Breast epithelium (tissue), 3 donors: Measurements from ENCODE around the gene PSEN2.

Experiments
- CTCF ChIP-seq, 3 donors: fragments of 450-650 bp; IDR thresholded peaks; one replicate each; pipeline ENCODE4 v1.5.1; 2016 to 2017; ENCODE audit warnings: antibody characterized with exemption in 3 of 3, mild to moderate bottlenecking in 3 of 3, moderate library complexity in 3 of 3
- POLR2AphosphoS5 ChIP-seq, 3 donors: sonication (generic); formaldehyde crosslinking; IDR thresholded peaks; one replicate each; pipeline ENCODE4 v1.6.1; 2017; ENCODE audit warnings: antibody characterized with exemption in 3 of 3

DNA sequence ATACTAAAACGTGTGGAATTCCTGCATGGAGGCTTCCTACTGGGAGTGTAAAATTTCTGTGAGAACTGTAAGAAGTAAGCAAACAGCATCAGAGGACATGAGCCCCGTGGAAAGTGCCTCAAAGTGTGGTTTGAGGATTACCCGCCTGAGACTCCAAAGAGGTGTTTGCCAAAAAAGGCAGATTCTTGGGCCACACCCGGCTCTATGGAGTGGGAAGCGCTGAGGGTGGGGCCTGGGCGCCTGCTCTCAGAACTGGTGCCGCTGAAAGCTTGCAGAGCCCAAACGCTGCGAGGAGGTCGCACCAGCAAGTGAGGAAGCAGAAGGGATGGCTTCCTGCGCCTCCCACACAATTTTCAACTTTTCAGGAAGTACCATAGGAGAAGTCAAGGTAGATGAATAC is 43.0 kb upstream of the PSEN2 start:
- TF ChIP-seq POLR2AphosphoS5 (IDR thresholded peaks at IDR 0.05) (no peak), CTCF (IDR thresholded peaks at IDR 0.05) (no peak)
